ENCODE data around the gene RTL10.

Gene RTL10

GRCh38 chr22:19854778-19855503 lies at the start of gene RTL10, which contains the start of gene GNB1L:
TSS of gene RTL10 (minus strand) at chr22:19854874. CDS start at chr22:19852261, 2,613 bp downstream.
TSS of gene GNB1L (minus strand) at chr22:19854874. CDS start at chr22:19821355, 33,519 bp downstream.
- peak; percentile 97 for DNase-seq (ENCODE audit: low read depth)

- no peak for DNase-seq (ENCODE audit: low read depth)
Observed at GRCh38 chr22:19904174-19904856, 49.6 kb upstream of the RTL10 start.

GRCh38 chr22:19903513-19903912 lies 48.8 kb upstream of the RTL10 start:
- DNase-seq (ENCODE audit: low read depth): no peak

- DNase-seq (ENCODE audit: low read depth): no peak
Observed at GRCh38 chr22:19903031-19903430, 48.4 kb upstream of the RTL10 start.

GRCh38 chr22:19902245-19902715 lies 47.6 kb upstream of the RTL10 start:
- DNase-seq (ENCODE audit: low read depth): no peak

- no peak for DNase-seq (ENCODE audit: low read depth)
Observed at GRCh38 chr22:19901577-19902244, 47.0 kb upstream of the RTL10 start.

GRCh38 chr22:19900707-19901436 lies 46.2 kb upstream of the RTL10 start:
- no peak for DNase-seq (ENCODE audit: low read depth)

- DNase-seq (ENCODE audit: low read depth): no peak
Observed at GRCh38 chr22:19898831-19899567, 44.3 kb upstream of the RTL10 start.

- DNase-seq (ENCODE audit: low read depth): no peak
Observed at GRCh38 chr22:19898145-19898544, 43.5 kb upstream of the RTL10 start.

GRCh38 chr22:19897726-19898125 lies 43.1 kb upstream of the RTL10 start:
- DNase-seq (ENCODE audit: low read depth): no peak

GRCh38 chr22:19896665-19897355 lies 42.1 kb upstream of the RTL10 start:
- no peak for DNase-seq (ENCODE audit: low read depth)

GRCh38 chr22:19895160-19895849 lies 40.6 kb upstream of the RTL10 start:
- DNase-seq (ENCODE audit: low read depth): no peak

GRCh38 chr22:19893363-19893762 lies 38.7 kb upstream of the RTL10 start:
- DNase-seq (ENCODE audit: low read depth): no peak

GRCh38 chr22:19892925-19893324 lies 38.3 kb upstream of the RTL10 start:
- no peak for DNase-seq (ENCODE audit: low read depth)

- DNase-seq (ENCODE audit: low read depth): peak; percentile 63
Observed at GRCh38 chr22:19892257-19892879, 37.7 kb upstream of the RTL10 start.

- peak; percentile 72 for DNase-seq (ENCODE audit: low read depth)
Observed at GRCh38 chr22:19891317-19892256, 36.9 kb upstream of the RTL10 start.

- no peak for DNase-seq (ENCODE audit: low read depth)
Observed at GRCh38 chr22:19890502-19891316, 36.0 kb upstream of the RTL10 start.

- DNase-seq (ENCODE audit: low read depth): peak; percentile 35
Observed at GRCh38 chr22:19889951-19890350, 35.3 kb upstream of the RTL10 start.

Measured in activated T-cell treated with anti-CD3 and anti-CD28 coated beads for 48 hours (primary cell).